GM19239 (cell line): Measurements from ENCODE around the gene KIRREL2.
"Not testable (repeated sequence)": the region's sequence is repeated elsewhere in the genome, so short reads cannot be mapped to it uniquely, and the experiment has no call there.

ENCODE experiments used
- DNase-seq: peaks from one replicate; pipeline ENCODE4 v3.0.0; 2011; ENCODE audit warnings: low spot score; ENCODE audit not compliant: insufficient read length
- FAIRE-seq: peaks from 2 replicates; lab custom pipeline; 2011; peaks lifted over from hg19 to GRCh38; lab: Jason Lieb, UNC

KIRREL2 gene

GRCh38 chr19:35894342-35894741, 37.6 kb downstream of the KIRREL2 start:
- FAIRE-seq (no peak), DNase-seq (no peak)

GRCh38 chr19:35895911-35896642, 39.4 kb downstream of the KIRREL2 start:
- FAIRE-seq (no peak), DNase-seq (no peak)

- FAIRE-seq (no peak), DNase-seq (no peak)
Measured at GRCh38 chr19:35896643-35897040, 39.9 kb downstream of the KIRREL2 start.

- DNase-seq (no peak), FAIRE-seq (no peak)
Measured at GRCh38 chr19:35897706-35898451, 41.2 kb downstream of the KIRREL2 start.

GRCh38 chr19:35898499-35898809, 41.7 kb downstream of the KIRREL2 start:
- no peak for DNase-seq
- no peak for FAIRE-seq

- peak; percentile 98 for FAIRE-seq
- peak; percentile 87 for DNase-seq
Measured at GRCh38 chr19:35899547-35900214, 43.0 kb downstream of the KIRREL2 start.

GRCh38 chr19:35901055-35901644, 44.4 kb downstream of the KIRREL2 start:
- DNase-seq (no peak), FAIRE-seq (no peak)

- DNase-seq = no peak
- FAIRE-seq = peak; percentile 91
Measured at GRCh38 chr19:35901854-35902661, 45.3 kb downstream of the KIRREL2 start, which contains the start of gene HCST. HCST (plus strand) TSS chr19:35902529; CDS start chr19:35902594, 65 bp downstream.

- no peak for DNase-seq
- no peak for FAIRE-seq
Measured at GRCh38 chr19:35902870-35903475, 46.3 kb downstream of the KIRREL2 start.

- DNase-seq = peak; percentile 65
- peak; percentile 91 for FAIRE-seq
Measured at GRCh38 chr19:35903550-35904179, 47.0 kb downstream of the KIRREL2 start.

- FAIRE-seq = no peak
- no peak for DNase-seq
Measured at GRCh38 chr19:35904311-35905068, 47.8 kb downstream of the KIRREL2 start.

- DNase-seq = no peak
- no peak for FAIRE-seq
Measured at GRCh38 chr19:35905178-35905727, 48.5 kb downstream of the KIRREL2 start.

GRCh38 chr19:35907377-35907745, 50.6 kb downstream of the KIRREL2 start:
- FAIRE-seq (no peak), DNase-seq (no peak)

GRCh38 chr19:35908010-35908441, 51.3 kb downstream of the KIRREL2 start, which contains the start of gene TYROBP:
TYROBP (minus strand) TSS chr19:35908295; CDS start chr19:35908228, 67 bp downstream.
- no peak for DNase-seq
- FAIRE-seq = no peak

GRCh38 chr19:35908973-35909683, 52.4 kb downstream of the KIRREL2 start:
- peak; percentile 69 for FAIRE-seq
- DNase-seq = no peak

GRCh38 chr19:35909684-35910035, 52.9 kb downstream of the KIRREL2 start:
- DNase-seq (no peak), FAIRE-seq (no peak)

- DNase-seq = not testable (repeated sequence)
Measured at GRCh38 chr19:35910355-35910754, 53.6 kb downstream of the KIRREL2 start.

More at GRCh38 chr19:35910355-35910754, 53.6 kb downstream of the KIRREL2 start:
- FAIRE-seq = not testable (repeated sequence)
